Measurements from ENCODE around the gene NAV3. TPM values are rescaled to one million over a fixed set of nuclear protein-coding genes. Genes with fewer than 3 reads are reported as not detected.
"Not testable (repeated sequence)": the region's sequence is repeated elsewhere in the genome, so short reads cannot be mapped to it uniquely, and the experiment has no call there.

Gene NAV3
- total RNA-seq, 2 experiments from 2014 or later = not detected

GRCh38 chr12:78101946-78102635, 271.4 kb downstream of the NAV3 start:
- ATAC-seq (ENCODE audit: poor library complexity) = no peak
- no peak overlapping the region for H3K4me3 ChIP-seq (ENCODE audit: low read length)
- no peak for TF ChIP-seq CTCF (IDR thresholded peaks at IDR 0.05)
- DNase-seq = no peak
- Mint-ChIP-seq H3K4me3 (no peak overlapping the region), H3K27me3 (no peaks in the 10 kb centered on the region), H3K9me3 (peaks cover 5% of the 10 kb centered on the region), H3K4me1 (ENCODE audit: low read depth) (no peaks in the 10 kb centered on the region), H3K36me3 (ENCODE audit: low read depth) (no peaks in the 10 kb centered on the region), H3K27ac (no peak overlapping the region)
- no peaks in the 10 kb centered on the region for H3K27me3 ChIP-seq (ENCODE audit: control insufficient read depth in 1 of 2, insufficient read depth in 2 of 2, low read length in 2 of 2)
- H3K4me1 ChIP-seq (ENCODE audit: insufficient read depth, low read length) = no peaks in the 10 kb centered on the region
- intact Hi-C loops (cut with DNase I, micrococcal nuclease) = no loop called here
- CTCF ChIA-PET = no interaction called here
- H3K9me3 ChIP-seq (ENCODE audit: control insufficient read depth in 1 of 2, insufficient read depth in 1 of 2, low read length in 2 of 2) = peaks cover 0 to 10% of the 10 kb centered on the region in 2 experiments
- POLR2A ChIA-PET = no interaction called here
- no peak overlapping the region for H3K27ac ChIP-seq (ENCODE audit: low read depth in 1 of 2, low read length in 2 of 2)
- no peaks in the 10 kb centered on the region for H3K36me3 ChIP-seq (ENCODE audit: insufficient read depth, low read length)

- H3K4me3 Mint-ChIP-seq; H3K9me3 Mint-ChIP-seq; H3K4me1 Mint-ChIP-seq (ENCODE audit: low read depth); DNase-seq; H3K27ac Mint-ChIP-seq; H3K27me3 ChIP-seq (ENCODE audit: control insufficient read depth in 1 of 2, insufficient read depth in 2 of 2, low read length in 2 of 2); H3K36me3 ChIP-seq (ENCODE audit: insufficient read depth, low read length); H3K9me3 ChIP-seq (ENCODE audit: control insufficient read depth in 1 of 2, insufficient read depth in 1 of 2, low read length in 2 of 2); POLR2A ChIA-PET; ATAC-seq (ENCODE audit: poor library complexity); H3K27me3 Mint-ChIP-seq; H3K4me1 ChIP-seq (ENCODE audit: insufficient read depth, low read length); H3K27ac ChIP-seq (ENCODE audit: low read depth in 1 of 2, low read length in 2 of 2); H3K36me3 Mint-ChIP-seq (ENCODE audit: low read depth); H3K4me3 ChIP-seq (ENCODE audit: low read length); CTCF ChIA-PET; intact Hi-C loops (cut with DNase I, micrococcal nuclease): not testable (repeated sequence)
Measured at GRCh38 chr12:78102801-78103200, 272.1 kb downstream of the NAV3 start.

- Mint-ChIP-seq H3K9me3 (peaks cover 6% of the 10 kb centered on the region), H3K27ac (no peak overlapping the region), H3K27me3 (no peaks in the 10 kb centered on the region), H3K4me3 (no peak overlapping the region), H3K4me1 (ENCODE audit: low read depth) (no peaks in the 10 kb centered on the region), H3K36me3 (ENCODE audit: low read depth) (no peaks in the 10 kb centered on the region)
- no peaks in the 10 kb centered on the region for H3K27me3 ChIP-seq (ENCODE audit: control insufficient read depth in 1 of 2, insufficient read depth in 2 of 2, low read length in 2 of 2)
- peaks cover 0 to 13% of the 10 kb centered on the region in 2 experiments for H3K9me3 ChIP-seq (ENCODE audit: control insufficient read depth in 1 of 2, insufficient read depth in 1 of 2, low read length in 2 of 2)
- H3K36me3 ChIP-seq (ENCODE audit: insufficient read depth, low read length) = no peaks in the 10 kb centered on the region
- H3K4me3 ChIP-seq (ENCODE audit: low read length) = no peak overlapping the region
- intact Hi-C loops (cut with DNase I, micrococcal nuclease) = no loop called here
- no peak for TF ChIP-seq CTCF (IDR thresholded peaks at IDR 0.05)
- DNase-seq = no peak
- ATAC-seq (ENCODE audit: poor library complexity) = no peak
- H3K27ac ChIP-seq (ENCODE audit: low read depth in 1 of 2, low read length in 2 of 2) = no peak overlapping the region
- H3K4me1 ChIP-seq (ENCODE audit: insufficient read depth, low read length) = no peaks in the 10 kb centered on the region
- ChIA-PET CTCF (no interaction called here), POLR2A (no interaction called here)
Measured at GRCh38 chr12:78115889-78116288, 285.2 kb downstream of the NAV3 start.

GRCh38 chr12:78118036-78118435, 287.3 kb downstream of the NAV3 start:
- ChIA-PET POLR2A (no interaction called here), CTCF (no interaction called here)
- Histone ChIP-seq H3K27ac (ENCODE audit: low read depth in 1 of 2, low read length in 2 of 2) (no peak overlapping the region), H3K4me1 (ENCODE audit: insufficient read depth, low read length) (no peaks in the 10 kb centered on the region), H3K4me3 (ENCODE audit: low read length) (no peak overlapping the region), H3K36me3 (ENCODE audit: insufficient read depth, low read length) (no peaks in the 10 kb centered on the region), H3K27me3 (ENCODE audit: control insufficient read depth in 1 of 2, insufficient read depth in 2 of 2, low read length in 2 of 2) (no peaks in the 10 kb centered on the region), H3K9me3 (ENCODE audit: control insufficient read depth in 1 of 2, insufficient read depth in 1 of 2, low read length in 2 of 2) (peaks cover 0 to 17% of the 10 kb centered on the region in 2 experiments)
- Mint-ChIP-seq H3K9me3 (peaks cover 3% of the 10 kb centered on the region), H3K4me1 (ENCODE audit: low read depth) (no peaks in the 10 kb centered on the region), H3K27ac (no peak overlapping the region), H3K4me3 (no peak overlapping the region), H3K27me3 (no peaks in the 10 kb centered on the region), H3K36me3 (ENCODE audit: low read depth) (no peaks in the 10 kb centered on the region)
- intact Hi-C loops (cut with DNase I, micrococcal nuclease) = no loop called here
- no peak for TF ChIP-seq CTCF (IDR thresholded peaks at IDR 0.05)
- DNase-seq (no peak), ATAC-seq (ENCODE audit: poor library complexity) (no peak)
